SK-N-SH (cell line): ENCODE measurements around the gene OR9Q1. TPM values are rescaled to one million over a fixed set of nuclear protein-coding genes. Genes with fewer than 3 reads are reported as not detected.
A peak's percentile ranks its signal among the peaks of the same experiment; 100 is the strongest.

ENCODE experiments used
- CTCF ChIA-PET: fragments of 300-600, 350-600 bp; formaldehyde crosslinking; extraction: SDS; loops from one replicate; lab custom pipeline; 2021; lab: Yijun Ruan, JAX
- POLR2A ChIA-PET: fragments of 350-600 bp; sonication (Branson Sonifier 250); formaldehyde crosslinking; extraction: SDS; loops from one replicate; lab custom pipeline; 2020; ENCODE audit warnings: antibody characterized with exemption, inconsistent platforms; lab: Yijun Ruan, JAX
- DNase-seq: peaks from one replicate; pipeline ENCODE4 v3.0.0; 2012
- H2AFZ ChIP-seq: fragments of 200-600 bp; sonication (generic); 2 replicates; pipeline ENCODE4 v1.8.1; 2016; ENCODE audit warnings: antibody characterized with exemption, mild to moderate bottlenecking, low read depth
- H3F3A ChIP-seq: fragments of 200-600 bp; sonication (generic); replicated peaks from 2 replicates; pipeline ENCODE3; 2016; ENCODE audit warnings: antibody characterized with exemption, mild to moderate bottlenecking; ENCODE audit not compliant: insufficient read depth
- H3K27ac ChIP-seq, 2 experiments: fragments of 200-500 bp in 1 of 2; fragments of 200-600 bp in 1 of 2; sonication (Bioruptor generic) in 1 of 2; sonication (generic), shearing (Covaris generic) in 1 of 2; 2 replicates each; pipeline versions ENCODE4 v1.5.1 to v1.6.1; 2014 to 2016; ENCODE audit warnings: low read depth in 2 of 2, inconsistent platforms in 1 of 2, low read length in 1 of 2, mild to moderate bottlenecking in 1 of 2, mixed read lengths in 1 of 2
- H3K27me3 ChIP-seq: fragments of 200-600 bp; sonication (generic), shearing (Covaris generic); 2 replicates; pipeline ENCODE4 v1.6.1; 2016; ENCODE audit warnings: mixed run types; ENCODE audit not compliant: insufficient read depth
- H3K36me3 ChIP-seq, 2 experiments: fragments of 200-500 bp in 1 of 2; fragments of 200-600 bp in 1 of 2; sonication (Bioruptor generic) in 1 of 2; sonication (generic) in 1 of 2; replicated peaks in 1 of 2; 2 replicates each; pipeline versions ENCODE3 to v1.5.1; 2014 to 2016; ENCODE audit warnings: low read length in 1 of 2, mild to moderate bottlenecking in 1 of 2; ENCODE audit not compliant: insufficient read depth in 2 of 2, control insufficient read depth in 1 of 2
- H3K4me1 ChIP-seq, 2 experiments: fragments of 200-500 bp in 1 of 2; fragments of 200-600 bp in 1 of 2; sonication (Bioruptor generic) in 1 of 2; sonication (generic), shearing (Covaris generic) in 1 of 2; 2 replicates each; pipeline versions ENCODE4 v1.5.1 to v1.6.1; 2014 to 2016; ENCODE audit warnings: low read depth in 1 of 2, low read length in 1 of 2, mixed run types in 1 of 2; ENCODE audit not compliant: insufficient read depth in 2 of 2, control insufficient read depth in 1 of 2
- H3K4me2 ChIP-seq: fragments of 200-600 bp; sonication (generic), shearing (Covaris generic); 2 replicates; pipeline ENCODE4 v1.6.1; 2017; ENCODE audit warnings: mixed run types
- H3K4me3 ChIP-seq, 2 experiments: fragments of 200-500 bp in 1 of 2; fragments of 200-600 bp in 1 of 2; sonication (Bioruptor generic) in 1 of 2; sonication (generic), shearing (Covaris generic) in 1 of 2; 2 replicates each; pipeline versions ENCODE4 v1.5.1 to v1.8.1; 2014 to 2016; ENCODE audit warnings: low read depth in 2 of 2, inconsistent platforms in 1 of 2, low read length in 1 of 2, mild to moderate bottlenecking in 1 of 2, mixed read lengths in 1 of 2, moderate library complexity in 1 of 2
- H3K79me2 ChIP-seq: fragments of 200-600 bp; sonication (generic); 2 replicates; pipeline ENCODE4 v1.8.1; 2017; ENCODE audit warnings: mild to moderate bottlenecking; ENCODE audit not compliant: insufficient read depth
- H3K9ac ChIP-seq: fragments of 200-600 bp; sonication (generic); 2 replicates; pipeline ENCODE4 v1.6.1; 2017; ENCODE audit warnings: mixed run types
- H3K9me2 ChIP-seq: fragments of 200-600 bp; sonication (generic); 2 replicates; pipeline ENCODE4 v1.6.1; 2017; ENCODE audit warnings: mixed run types
- H3K9me3 ChIP-seq: fragments of 200-600 bp; sonication (generic); 2 replicates; pipeline ENCODE4 v1.6.1; 2017; ENCODE audit warnings: mixed run types, mild to moderate bottlenecking, moderate library complexity
- H4K20me1 ChIP-seq: fragments of 200-600 bp; sonication (generic); 2 replicates; pipeline ENCODE4 v1.6.1; 2017; ENCODE audit warnings: mild to moderate bottlenecking, mixed run types; ENCODE audit not compliant: insufficient read depth
- CHD2 ChIP-seq: fragments of 150-350 bp; IDR thresholded peaks from 2 replicates; pipeline ENCODE4 v1.6.1; 2018; ENCODE audit warnings: low read length; ENCODE audit not compliant: partially characterized antibody
- CTCF ChIP-seq: fragments of 200-600 bp; sonication (generic); IDR thresholded peaks from 2 replicates; pipeline ENCODE4 v1.6.1; 2017; ENCODE audit warnings: antibody characterized with exemption, mild to moderate bottlenecking, moderate library complexity
- ELF1 ChIP-seq: IDR thresholded peaks from 2 replicates; pipeline ENCODE4 v1.4.0; 2012
- EZH2phosphoT487 ChIP-seq: fragments of 200-600 bp; sonication (generic); IDR thresholded peaks from 2 replicates; pipeline ENCODE4 v1.6.1; 2017; ENCODE audit warnings: low read depth, mixed run types, mild to moderate bottlenecking, antibody characterized with exemption, moderate library complexity, borderline replicate concordance
- FOXM1 ChIP-seq: IDR thresholded peaks from 2 replicates; pipeline ENCODE4 v1.4.0; 2012; ENCODE audit warnings: low read depth, mild to moderate bottlenecking
- GATA2 ChIP-seq: sonication (generic); formaldehyde crosslinking; IDR thresholded peaks from 2 replicates; pipeline ENCODE4 v1.5.0; 2020; ENCODE audit warnings: mild to moderate bottlenecking, missing genetic modification reagents
- IRF3 ChIP-seq: fragments of 150-350 bp; IDR thresholded peaks from 2 replicates; pipeline ENCODE4 v1.6.1; 2016; ENCODE audit warnings: mild to moderate bottlenecking, low read depth, low read length
- MAX ChIP-seq: IDR thresholded peaks from 2 replicates; pipeline ENCODE4 v1.4.0; 2012; ENCODE audit warnings: low read depth
- MEF2A ChIP-seq: IDR thresholded peaks from 2 replicates; pipeline ENCODE4 v1.4.0; 2012; ENCODE audit warnings: low read depth, borderline replicate concordance
- NFIC ChIP-seq: IDR thresholded peaks from 2 replicates; pipeline ENCODE4 v1.4.0; 2012; ENCODE audit warnings: borderline replicate concordance
- PBX3 ChIP-seq: IDR thresholded peaks from 2 replicates; pipeline ENCODE4; 2012
- RCOR1 ChIP-seq: fragments of 150-350 bp; IDR thresholded peaks from 2 replicates; pipeline ENCODE4 v1.6.1; 2017; ENCODE audit warnings: antibody characterized with exemption, low read length
- RXRA ChIP-seq: IDR thresholded peaks from 2 replicates; pipeline ENCODE4 v1.4.0; 2012; ENCODE audit warnings: low read depth, mild to moderate bottlenecking, borderline replicate concordance
- SIN3A ChIP-seq: IDR thresholded peaks from 2 replicates; pipeline ENCODE4 v1.6.1; 2012; ENCODE audit warnings: low read depth, mild to moderate bottlenecking, low read length, moderate library complexity, borderline replicate concordance
- TAF1 ChIP-seq: IDR thresholded peaks from 2 replicates; pipeline ENCODE4 v1.6.1; 2012; ENCODE audit warnings: low read depth, mild to moderate bottlenecking, low read length, moderate library complexity, borderline replicate concordance
- USF1 ChIP-seq: IDR thresholded peaks from 2 replicates; pipeline ENCODE4 v1.4.0; 2012; ENCODE audit warnings: low read depth, borderline replicate concordance
- YY1 ChIP-seq: IDR thresholded peaks from 2 replicates; pipeline ENCODE4 v1.4.0; 2012; ENCODE audit warnings: low read depth, mild to moderate bottlenecking
- WGBS: methylation state at CpG from one replicate; pipeline ENCODE4 v1.1.6; 2017; ENCODE audit warnings: low lambda C conversion rate; 5-methylcytosine and 5-hydroxymethylcytosine counted together
- polyA plus RNA-seq, 3 experiments: library from polyadenylated mRNA; depleted of rRNA; stranded (reverse); fragments of >200 nt; gene quantifications; 2 replicates each; pipeline ENCODE4 v1.2.3, GENCODE V29; 2012

Gene OR9Q1
- polyA plus RNA-seq, 1 of the 3 experiments (the other 2 are of a cell fraction), result not detected

- Histone ChIP-seq H3K9me3 (no peaks in the 10 kb centered on the region), H3K9ac (no peak overlapping the region), H3K4me3 (no peak overlapping the region), H3F3A (no peaks in the 10 kb centered on the region), H4K20me1 (no peaks in the 10 kb centered on the region), H2AFZ (no peak overlapping the region), H3K79me2 (no peaks in the 10 kb centered on the region), H3K27me3 (no peaks in the 10 kb centered on the region), H3K9me2 (no peaks in the 10 kb centered on the region), H3K4me2 (no peak overlapping the region), H3K27ac (no peak overlapping the region), H3K36me3 (no peaks in the 10 kb centered on the region), H3K4me1 (no peaks in the 10 kb centered on the region; a peak in 1 of 4 replicates)
- no peak for DNase-seq
- POLR2A ChIA-PET, result no interaction called here
- 23% methylated on average over 6 of the region's 6 CpGs for WGBS
- TF ChIP-seq CHD2 (no peak), NFIC (no peak), MEF2A (no peak), RCOR1 (no peak)
- CTCF ChIA-PET, result no interaction called here
Observed at GRCh38 chr11:58004664-58005063, 19.0 kb upstream of the OR9Q1 start.

- no peaks in the 10 kb centered on the region for H3K9me2 ChIP-seq
- H3K27ac ChIP-seq, result no peak overlapping the region
- peak overlapping the region; percentile 46; the same call in 1 of the 2 replicates for H2AFZ ChIP-seq
- POLR2A ChIA-PET, result no interaction called here
- H3F3A ChIP-seq, result no peaks in the 10 kb centered on the region
- DNase-seq, result no peak
- H3K9ac ChIP-seq, result no peak overlapping the region
- no peaks in the 10 kb centered on the region; a peak in 1 of 4 replicates for H3K4me1 ChIP-seq
- H3K36me3 ChIP-seq, result no peaks in the 10 kb centered on the region
- WGBS, result 10% methylated on average over 2 of the region's 2 CpGs
- H4K20me1 ChIP-seq, result no peaks in the 10 kb centered on the region
- no peak overlapping the region; the same call in 1 of the 2 replicates for H3K4me2 ChIP-seq
- TF ChIP-seq USF1 (no peak), TAF1 (no peak), SIN3A (no peak)
- no peaks in the 10 kb centered on the region for H3K9me3 ChIP-seq
- CTCF ChIA-PET, result no interaction called here
- H3K4me3 ChIP-seq, result no peak overlapping the region
- H3K27me3 ChIP-seq, result no peaks in the 10 kb centered on the region
- H3K79me2 ChIP-seq, result no peaks in the 10 kb centered on the region
Observed at GRCh38 chr11:58006940-58007339, 16.7 kb upstream of the OR9Q1 start.

- TF ChIP-seq EZH2phosphoT487 (no peak), PBX3 (no peak), MAX (no peak), CTCF (no peak), FOXM1 (no peak), RXRA (no peak), YY1 (no peak), IRF3 (no peak), ELF1 (no peak), GATA2 (no peak)
- H3K27me3 ChIP-seq, result no peaks in the 10 kb centered on the region; the same call in 1 of the 2 replicates
- no peaks in the 10 kb centered on the region for H3K9me2 ChIP-seq
- no peaks in the 10 kb centered on the region for H4K20me1 ChIP-seq
- H3K27ac ChIP-seq, result no peak overlapping the region
- no peaks in the 10 kb centered on the region for H3K36me3 ChIP-seq
- H2AFZ ChIP-seq, result no peak overlapping the region
- H3F3A ChIP-seq, result no peaks in the 10 kb centered on the region
- POLR2A ChIA-PET, result no interaction called here
- CTCF ChIA-PET, result no interaction called here
- no peaks in the 10 kb centered on the region for H3K4me1 ChIP-seq
- 8% methylated on average over 6 of the region's 6 CpGs for WGBS
- H3K4me2 ChIP-seq, result no peak overlapping the region
- H3K79me2 ChIP-seq, result no peaks in the 10 kb centered on the region
- H3K4me3 ChIP-seq, result no peak overlapping the region
- H3K9me3 ChIP-seq, result no peaks in the 10 kb centered on the region
- no peak for DNase-seq
- no peak overlapping the region for H3K9ac ChIP-seq
Observed at GRCh38 chr11:58011771-58012170, 11.9 kb upstream of the OR9Q1 start.
